ENCODE measurements around the gene TOMM20. TPM values are rescaled to one million over a fixed set of nuclear protein-coding genes. Genes with fewer than 3 reads are reported as not detected.
"Not testable (repeated sequence)": the region's sequence is repeated elsewhere in the genome, so short reads cannot be mapped to it uniquely, and the experiment has no call there.

The TOMM20 gene
- polyA plus RNA-seq, 2 donors, result 43.4 to 61.1 TPM

GRCh38 chr1:235097501-235097900 is 31.1 kb downstream of the TOMM20 start:
- 84 to 92% methylated on average over 14 of the region's 14 CpGs for WGBS, 2 donors
- H3K4me1 ChIP-seq (ENCODE audit: control insufficient read depth in 2 of 2, insufficient read depth in 2 of 2, low read length in 1 of 2); H3K27me3 ChIP-seq (ENCODE audit: control insufficient read depth in 1 of 2, insufficient read depth in 2 of 2, low read length in 2 of 2); H3K9me3 ChIP-seq (ENCODE audit: control insufficient read depth in 2 of 2, insufficient read depth in 1 of 2, low read depth in 1 of 2, low read length in 1 of 2); H3K36me3 ChIP-seq (ENCODE audit: control insufficient read depth in 2 of 2, insufficient read depth in 2 of 2, low read length in 1 of 2); H3K27ac ChIP-seq (ENCODE audit: low read depth in 2 of 2, low read length in 1 of 2); H3K4me3 ChIP-seq (ENCODE audit: low read depth in 1 of 2, low read length in 2 of 2): not testable (repeated sequence)

GRCh38 chr1:235095938-235096562 is 32.6 kb downstream of the TOMM20 start:
- no peaks in the 10 kb centered on the region for H3K9me3 ChIP-seq (ENCODE audit: control insufficient read depth in 2 of 2, insufficient read depth in 1 of 2, low read depth in 1 of 2, low read length in 1 of 2)
- no peak overlapping the region for H3K27ac ChIP-seq (ENCODE audit: low read depth in 2 of 2, low read length in 1 of 2)
- H3K4me1 ChIP-seq (ENCODE audit: control insufficient read depth in 2 of 2, insufficient read depth in 2 of 2, low read length in 1 of 2), result peaks cover 0 to 8% of the 10 kb centered on the region in 2 donors
- no peak overlapping the region for H3K4me3 ChIP-seq (ENCODE audit: low read depth in 1 of 2, low read length in 2 of 2)
- no peaks in the 10 kb centered on the region for H3K36me3 ChIP-seq (ENCODE audit: control insufficient read depth in 2 of 2, insufficient read depth in 2 of 2, low read length in 1 of 2)
- 75% methylated on average over 6 of the region's 6 CpGs for WGBS, 2 donors
- no peaks in the 10 kb centered on the region for H3K27me3 ChIP-seq (ENCODE audit: control insufficient read depth in 1 of 2, insufficient read depth in 2 of 2, low read length in 2 of 2)

- WGBS, 2 donors, result 30 to 32% methylated on average over 24 of the region's 24 CpGs
- Histone ChIP-seq H3K9me3 (ENCODE audit: control insufficient read depth in 2 of 2, insufficient read depth in 1 of 2, low read depth in 1 of 2, low read length in 1 of 2) (no peaks in the 10 kb centered on the region), H3K27ac (ENCODE audit: low read depth in 2 of 2, low read length in 1 of 2) (no peak overlapping the region)
Observed at GRCh38 chr1:235093696-235094592, 34.7 kb downstream of the TOMM20 start.

GRCh38 chr1:235093013-235093695 is 35.5 kb downstream of the TOMM20 start:
- no peak overlapping the region for H3K27ac ChIP-seq (ENCODE audit: low read depth in 2 of 2, low read length in 1 of 2)
- H3K9me3 ChIP-seq (ENCODE audit: control insufficient read depth in 2 of 2, insufficient read depth in 1 of 2, low read depth in 1 of 2, low read length in 1 of 2), result no peaks in the 10 kb centered on the region
- H3K36me3 ChIP-seq (ENCODE audit: control insufficient read depth in 2 of 2, insufficient read depth in 2 of 2, low read length in 1 of 2), result no peaks in the 10 kb centered on the region
- H3K4me1 ChIP-seq (ENCODE audit: control insufficient read depth in 2 of 2, insufficient read depth in 2 of 2, low read length in 1 of 2), result peaks cover 0 to 8% of the 10 kb centered on the region in 2 donors
- H3K27me3 ChIP-seq (ENCODE audit: control insufficient read depth in 1 of 2, insufficient read depth in 2 of 2, low read length in 2 of 2), result no peaks in the 10 kb centered on the region
- WGBS, 2 donors, result 39 to 40% methylated on average over 27 of the region's 27 CpGs
- no peak overlapping the region for H3K4me3 ChIP-seq (ENCODE audit: low read depth in 1 of 2, low read length in 2 of 2)

More at GRCh38 chr1:235093696-235094592, 34.7 kb downstream of the TOMM20 start:
- Histone ChIP-seq H3K4me3 (ENCODE audit: low read depth in 1 of 2, low read length in 2 of 2) (no peak overlapping the region), H3K36me3 (ENCODE audit: control insufficient read depth in 2 of 2, insufficient read depth in 2 of 2, low read length in 1 of 2) (no peaks in the 10 kb centered on the region), H3K27me3 (ENCODE audit: control insufficient read depth in 1 of 2, insufficient read depth in 2 of 2, low read length in 2 of 2) (no peaks in the 10 kb centered on the region), H3K4me1 (ENCODE audit: control insufficient read depth in 2 of 2, insufficient read depth in 2 of 2, low read length in 1 of 2) (peaks cover 0 to 8% of the 10 kb centered on the region in 2 donors)

GRCh38 chr1:235092415-235092814 is 36.2 kb downstream of the TOMM20 start:
- not testable (repeated sequence) for H3K4me3 ChIP-seq (ENCODE audit: low read depth in 1 of 2, low read length in 2 of 2); H3K9me3 ChIP-seq (ENCODE audit: control insufficient read depth in 2 of 2, insufficient read depth in 1 of 2, low read depth in 1 of 2, low read length in 1 of 2); H3K27ac ChIP-seq (ENCODE audit: low read depth in 2 of 2, low read length in 1 of 2); H3K4me1 ChIP-seq (ENCODE audit: control insufficient read depth in 2 of 2, insufficient read depth in 2 of 2, low read length in 1 of 2); H3K27me3 ChIP-seq (ENCODE audit: control insufficient read depth in 1 of 2, insufficient read depth in 2 of 2, low read length in 2 of 2); H3K36me3 ChIP-seq (ENCODE audit: control insufficient read depth in 2 of 2, insufficient read depth in 2 of 2, low read length in 1 of 2)
- WGBS, 2 donors, result 92 to 95% methylated on average over 13 of the region's 14 CpGs

GRCh38 chr1:235092045-235092406 is 36.6 kb downstream of the TOMM20 start:
- H3K36me3 ChIP-seq (ENCODE audit: control insufficient read depth in 2 of 2, insufficient read depth in 2 of 2, low read length in 1 of 2); H3K4me3 ChIP-seq (ENCODE audit: low read depth in 1 of 2, low read length in 2 of 2); H3K9me3 ChIP-seq (ENCODE audit: control insufficient read depth in 2 of 2, insufficient read depth in 1 of 2, low read depth in 1 of 2, low read length in 1 of 2); H3K27me3 ChIP-seq (ENCODE audit: control insufficient read depth in 1 of 2, insufficient read depth in 2 of 2, low read length in 2 of 2); H3K27ac ChIP-seq (ENCODE audit: low read depth in 2 of 2, low read length in 1 of 2); H3K4me1 ChIP-seq (ENCODE audit: control insufficient read depth in 2 of 2, insufficient read depth in 2 of 2, low read length in 1 of 2): not testable (repeated sequence)
- WGBS, 2 donors, result 92 to 96% methylated on average over 8 of the region's 8 CpGs

- WGBS, 2 donors, result 89 to 95% methylated on average over 20 of the region's 20 CpGs
Observed at GRCh38 chr1:235091319-235092044, 37.2 kb downstream of the TOMM20 start.

GRCh38 chr1:235090406-235091069 is 38.1 kb downstream of the TOMM20 start:
- Histone ChIP-seq H3K4me1 (ENCODE audit: control insufficient read depth in 2 of 2, insufficient read depth in 2 of 2, low read length in 1 of 2) (peaks cover 0 to 8% of the 10 kb centered on the region in 2 donors), H3K9me3 (ENCODE audit: control insufficient read depth in 2 of 2, insufficient read depth in 1 of 2, low read depth in 1 of 2, low read length in 1 of 2) (no peaks in the 10 kb centered on the region), H3K27me3 (ENCODE audit: control insufficient read depth in 1 of 2, insufficient read depth in 2 of 2, low read length in 2 of 2) (no peaks in the 10 kb centered on the region), H3K4me3 (ENCODE audit: low read depth in 1 of 2, low read length in 2 of 2) (no peak overlapping the region), H3K27ac (ENCODE audit: low read depth in 2 of 2, low read length in 1 of 2) (peak overlapping the region in 1 of 2 donors; percentile 1), H3K36me3 (ENCODE audit: control insufficient read depth in 2 of 2, insufficient read depth in 2 of 2, low read length in 1 of 2) (no peaks in the 10 kb centered on the region)
- 69 to 72% methylated on average over 20 of the region's 20 CpGs for WGBS, 2 donors

More at GRCh38 chr1:235091319-235092044, 37.2 kb downstream of the TOMM20 start:
- H3K4me1 ChIP-seq (ENCODE audit: control insufficient read depth in 2 of 2, insufficient read depth in 2 of 2, low read length in 1 of 2); H3K27ac ChIP-seq (ENCODE audit: low read depth in 2 of 2, low read length in 1 of 2); H3K36me3 ChIP-seq (ENCODE audit: control insufficient read depth in 2 of 2, insufficient read depth in 2 of 2, low read length in 1 of 2); H3K4me3 ChIP-seq (ENCODE audit: low read depth in 1 of 2, low read length in 2 of 2); H3K9me3 ChIP-seq (ENCODE audit: control insufficient read depth in 2 of 2, insufficient read depth in 1 of 2, low read depth in 1 of 2, low read length in 1 of 2); H3K27me3 ChIP-seq (ENCODE audit: control insufficient read depth in 1 of 2, insufficient read depth in 2 of 2, low read length in 2 of 2): not testable (repeated sequence)

- H3K9me3 ChIP-seq (ENCODE audit: control insufficient read depth in 2 of 2, insufficient read depth in 1 of 2, low read depth in 1 of 2, low read length in 1 of 2), result no peaks in the 10 kb centered on the region
- WGBS, 2 donors, result 92 to 95% methylated on average over 7 of the region's 7 CpGs
- H3K27ac ChIP-seq (ENCODE audit: low read depth in 2 of 2, low read length in 1 of 2), result no peak overlapping the region
- no peak overlapping the region for H3K4me3 ChIP-seq (ENCODE audit: low read depth in 1 of 2, low read length in 2 of 2)
- no peaks in the 10 kb centered on the region for H3K27me3 ChIP-seq (ENCODE audit: control insufficient read depth in 1 of 2, insufficient read depth in 2 of 2, low read length in 2 of 2)
- no peaks in the 10 kb centered on the region for H3K36me3 ChIP-seq (ENCODE audit: control insufficient read depth in 2 of 2, insufficient read depth in 2 of 2, low read length in 1 of 2)
- H3K4me1 ChIP-seq (ENCODE audit: control insufficient read depth in 2 of 2, insufficient read depth in 2 of 2, low read length in 1 of 2), result peaks cover 0 to 10% of the 10 kb centered on the region in 2 donors
Observed at GRCh38 chr1:235088907-235089306, 39.7 kb downstream of the TOMM20 start.

Data from esophagus (tissue), 2 donors.